Parathyroid adenoma (tissue), 2 donors: ENCODE data around the gene CD19.
"Not testable (repeated sequence)": the region's sequence is repeated elsewhere in the genome, so short reads cannot be mapped to it uniquely, and the experiment has no call there.

Source experiments
- H2AFZ ChIP-seq: fragments of 300-600 bp; sonication (generic); one replicate; pipeline ENCODE4 v1.7.0; 2017; ENCODE audit warnings: antibody characterized with exemption, mild to moderate bottlenecking
- H3K27ac ChIP-seq: fragments of 300-600 bp; sonication (generic); one replicate; pipeline ENCODE4 v1.7.0; 2017
- H3K27me3 ChIP-seq: fragments of 300-600 bp; sonication (generic); one replicate; pipeline ENCODE4 v1.7.0; 2017; ENCODE audit warnings: low read length; ENCODE audit not compliant: control insufficient read depth, insufficient read depth
- H3K36me3 ChIP-seq: fragments of 300-600 bp; sonication (generic); one replicate; pipeline ENCODE4 v1.7.0; 2017; ENCODE audit warnings: low read length; ENCODE audit not compliant: control insufficient read depth, insufficient read depth
- H3K4me1 ChIP-seq: fragments of 300-600 bp; sonication (generic); one replicate; pipeline ENCODE4 v1.7.0; 2017; ENCODE audit warnings: control low read depth
- H3K4me2 ChIP-seq: fragments of 300-600 bp; sonication (generic); one replicate; pipeline ENCODE4 v1.7.0; 2017; ENCODE audit warnings: low read length
- H3K4me3 ChIP-seq: fragments of 300-600 bp; sonication (generic); one replicate; pipeline ENCODE4 v1.7.0; 2017; ENCODE audit warnings: low read depth, low read length
- H3K79me2 ChIP-seq: fragments of 300-600 bp; sonication (generic); one replicate; pipeline ENCODE4 v1.7.0; 2017; ENCODE audit warnings: control low read depth
- H3K9ac ChIP-seq: fragments of 300-600 bp; sonication (generic); one replicate; pipeline ENCODE4 v1.7.0; 2017; ENCODE audit warnings: mild to moderate bottlenecking
- H3K9me3 ChIP-seq: fragments of 300-600 bp; sonication (generic); one replicate; pipeline ENCODE4 v1.7.0; 2017; ENCODE audit warnings: low read length; ENCODE audit not compliant: control insufficient read depth
- CTCF ChIP-seq: fragments of 300-600 bp; sonication (generic); IDR thresholded peaks from one replicate; pipeline ENCODE4 v1.7.0; 2017; ENCODE audit warnings: antibody characterized with exemption, mild to moderate bottlenecking
- donor health status: primary hyperparathyroidism.

The CD19 gene

DNA sequence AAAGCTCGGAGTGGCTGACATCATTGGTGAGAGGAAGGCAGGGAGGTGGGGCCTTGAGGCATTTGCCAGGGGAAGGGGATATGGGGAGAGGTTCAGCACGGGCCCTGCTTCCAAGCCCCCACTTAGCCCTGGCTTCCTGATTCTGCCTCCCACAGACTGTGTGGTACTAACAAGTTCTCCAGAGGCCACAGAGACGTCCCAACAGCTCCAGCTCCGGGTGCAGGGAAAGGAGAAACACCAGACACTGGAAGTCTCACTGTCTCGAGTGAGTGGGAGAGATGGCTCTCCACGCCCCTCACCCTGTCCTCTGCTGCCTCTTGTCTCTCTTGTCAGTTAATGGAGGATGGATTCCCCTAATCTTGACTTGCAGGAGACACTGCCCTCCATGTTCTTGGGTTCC lies 27.1 kb downstream of the CD19 start:
- Histone ChIP-seq H3K27ac (no peak overlapping the region), H3K4me2 (no peak overlapping the region), H3K4me3 (no peak overlapping the region), H3K36me3 (no peaks in the 10 kb centered on the region), H3K27me3 (no peaks in the 10 kb centered on the region), H3K79me2 (peaks cover 2% of the 10 kb centered on the region), H3K4me1 (no peaks in the 10 kb centered on the region), H3K9ac (no peak overlapping the region), H2AFZ (no peak overlapping the region), H3K9me3 (no peaks in the 10 kb centered on the region)
- TF ChIP-seq CTCF: no peak

DNA sequence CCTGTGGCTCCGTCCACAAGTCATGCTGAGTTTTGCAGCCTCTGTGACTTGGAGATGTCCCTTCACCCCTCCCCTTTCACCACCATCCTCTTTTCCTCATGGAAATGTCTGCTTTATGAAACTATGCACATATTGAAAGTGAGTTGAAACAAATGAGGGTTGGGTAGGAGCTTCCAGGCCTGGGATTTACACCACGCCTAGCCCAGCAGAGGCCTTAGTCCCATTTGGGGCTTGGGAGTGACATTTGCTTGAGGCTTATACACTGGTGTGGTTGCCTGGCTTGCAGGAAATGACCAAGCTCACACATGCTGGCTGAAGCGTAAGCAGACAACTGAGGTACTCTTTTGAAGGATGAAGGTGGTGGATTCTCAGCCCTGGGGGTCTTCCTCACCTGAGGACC lies 32.3 kb downstream of the CD19 start:
- H3K9me3 ChIP-seq: no peaks in the 10 kb centered on the region

GRCh38 chr16:28964496-28964895 lies 32.7 kb downstream of the CD19 start:
- no peak overlapping the region for H3K9ac ChIP-seq
- H3K36me3 ChIP-seq: no peaks in the 10 kb centered on the region
- no peaks in the 10 kb centered on the region for H3K27me3 ChIP-seq

More for the DNA sequence above, 32.3 kb downstream of the CD19 start:
- Histone ChIP-seq H2AFZ (no peak overlapping the region), H3K9ac (no peak overlapping the region), H3K36me3 (no peaks in the 10 kb centered on the region), H3K79me2 (peaks cover 2% of the 10 kb centered on the region), H3K4me2 (no peak overlapping the region), H3K4me3 (no peak overlapping the region), H3K27ac (no peak overlapping the region), H3K27me3 (no peaks in the 10 kb centered on the region), H3K4me1 (no peaks in the 10 kb centered on the region)
- TF ChIP-seq CTCF: no peak

DNA sequence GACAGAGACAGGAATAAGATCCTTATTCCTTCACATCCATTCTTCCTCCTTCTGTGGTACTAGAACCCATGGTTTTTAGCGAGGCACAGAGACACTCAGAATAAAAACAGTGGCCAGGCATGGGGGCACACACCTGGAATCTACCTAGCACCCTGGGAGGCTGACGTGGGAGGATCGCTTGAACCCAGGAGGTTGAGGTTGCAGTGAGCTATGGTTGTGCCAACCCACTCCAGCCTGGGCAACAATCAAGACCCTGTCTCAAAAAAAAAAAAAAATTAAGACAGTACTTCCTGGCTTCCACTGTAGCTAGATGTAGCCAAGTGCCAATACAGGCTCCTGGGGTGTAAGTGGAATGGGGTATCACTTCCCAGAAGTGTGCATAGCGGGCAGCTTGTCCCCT lies 35.4 kb downstream of the CD19 start:
- Histone ChIP-seq H3K36me3 (no peaks in the 10 kb centered on the region), H3K27ac (no peak overlapping the region), H3K79me2 (no peaks in the 10 kb centered on the region), H3K9me3 (no peaks in the 10 kb centered on the region), H2AFZ (no peak overlapping the region), H3K4me1 (no peaks in the 10 kb centered on the region), H3K4me3 (no peak overlapping the region), H3K27me3 (no peaks in the 10 kb centered on the region), H3K4me2 (no peak overlapping the region), H3K9ac (no peak overlapping the region)
- TF ChIP-seq CTCF: no peak

More at GRCh38 chr16:28964496-28964895, 32.7 kb downstream of the CD19 start:
- Histone ChIP-seq H3K4me2 (no peak overlapping the region), H3K9me3 (no peaks in the 10 kb centered on the region), H2AFZ (no peak overlapping the region), H3K4me3 (no peak overlapping the region), H3K79me2 (peaks cover 2% of the 10 kb centered on the region), H3K27ac (no peak overlapping the region), H3K4me1 (no peaks in the 10 kb centered on the region)
- no peak for TF ChIP-seq CTCF

DNA sequence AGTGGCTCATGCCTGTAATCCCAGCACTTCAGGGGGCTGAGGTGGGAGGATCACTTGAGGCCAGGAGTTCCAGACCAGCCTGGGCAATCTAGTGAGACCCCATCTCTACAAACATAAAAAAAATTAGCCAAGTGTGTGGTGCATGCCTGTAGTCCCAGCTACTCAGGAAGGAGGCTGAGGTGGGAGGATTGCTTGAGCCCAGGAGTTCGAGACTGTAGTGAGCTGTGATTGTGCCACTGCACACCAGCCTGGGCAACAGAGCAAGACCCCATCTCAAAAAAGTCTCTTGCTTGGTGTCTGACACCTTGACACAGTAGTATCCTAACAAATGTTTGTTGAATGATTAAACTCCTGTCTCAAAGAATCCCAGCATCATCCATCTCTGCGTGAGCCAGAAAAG lies 37.9 kb downstream of the CD19 start:
- H3K36me3 ChIP-seq, H3K27me3 ChIP-seq, H3K9me3 ChIP-seq, H3K4me2 ChIP-seq, H3K9ac ChIP-seq, H3K4me3 ChIP-seq, H3K4me1 ChIP-seq, H3K27ac ChIP-seq, H2AFZ ChIP-seq, H3K79me2 ChIP-seq: not testable (repeated sequence)
